GM12878 (cell line): ENCODE measurements around the gene DUSP12. TPM values are rescaled to one million over a fixed set of nuclear protein-coding genes. Genes with fewer than 3 reads are reported as not detected.

Experiments
- ATAC-seq: fragments of 200-7000 bp; cut with Tn5 transposase; 3 replicates; pipeline ENCODE4 v1.9.1; 2020; ENCODE audit warnings: mild to moderate bottlenecking, moderate library complexity
- BruUV-seq: library from RNA; stranded (reverse); fragments of 400-500 nt; replicated peaks from 2 replicates; lab custom pipeline; 2021; lab: Mats Ljungman, UMichigan
- CTCF ChIA-PET: fragments of 300-600 bp; sonication (Branson Sonifier 250); formaldehyde crosslinking; extraction: SDS; loops from one replicate; lab custom pipeline; 2021; ENCODE audit warnings: inconsistent platforms; lab: Yijun Ruan, JAX
- POLR2A ChIA-PET: fragments of 350-600 bp; formaldehyde crosslinking; extraction: SDS; loops from one replicate; lab custom pipeline; 2021; ENCODE audit warnings: inconsistent platforms; lab: Charles Lee
- RAD21 ChIA-PET: fragments of 300-600 bp; sonication (Branson Sonifier 250); formaldehyde crosslinking; loops from one replicate; lab custom pipeline; 2023; ENCODE audit warnings: antibody characterized with exemption; ENCODE audit not compliant: unreplicated experiment; lab: Charles Lee
- SMC1A ChIA-PET: fragments of 300-600 bp; sonication (Branson Sonifier 250); formaldehyde crosslinking; loops from one replicate; lab custom pipeline; 2023; ENCODE audit not compliant: unreplicated experiment, uncharacterized antibody; lab: Charles Lee
- DNase-seq: peaks from one replicate; pipeline ENCODE4 v3.0.0-alpha.2; 2011; ENCODE audit warnings: low read depth, low spot score
- FAIRE-seq: peaks from 3 replicates; lab custom pipeline; 2011; peaks lifted over from hg19 to GRCh38; lab: Jason Lieb, UNC
- H2AFZ ChIP-seq: 2 replicates; pipeline ENCODE4 v1.6.0; 2011; ENCODE audit warnings: low read depth, low read length, control low read depth; ENCODE audit not compliant: control insufficient read depth
- H3K27ac ChIP-seq: 2 replicates; pipeline ENCODE4 v1.5.1; 2011; ENCODE audit warnings: control low read depth; ENCODE audit not compliant: control insufficient read depth, insufficient read depth
- H3K27me3 ChIP-seq, 2 experiments: replicated peaks in 1 of 2; 2 replicates each; pipeline versions ENCODE4 v1.6.0 to v1.6.1; 2011; ENCODE audit warnings: low read length in 1 of 2; ENCODE audit not compliant: control insufficient read depth in 2 of 2, insufficient read depth in 2 of 2
- H3K36me3 ChIP-seq, 2 experiments: 2 replicates each; pipeline ENCODE4 v1.5.1; 2011; ENCODE audit warnings: low read length in 1 of 2; ENCODE audit not compliant: control insufficient read depth in 2 of 2, insufficient read depth in 2 of 2
- H3K4me1 ChIP-seq: 2 replicates; pipeline ENCODE4 v1.6.1; 2011; ENCODE audit warnings: mild to moderate bottlenecking, low read length, moderate library complexity, mixed read lengths; ENCODE audit not compliant: control insufficient read depth, insufficient read depth
- H3K4me2 ChIP-seq: 2 replicates; pipeline ENCODE4 v1.6.0; 2011; ENCODE audit warnings: control low read depth; ENCODE audit not compliant: control insufficient read depth, insufficient read depth
- H3K4me3 ChIP-seq: fragments of 200-600 bp; sonication (generic); 2 replicates; pipeline ENCODE4 v1.5.1; 2016
- H3K79me2 ChIP-seq: 2 replicates; pipeline ENCODE4 v1.6.0; 2011; ENCODE audit warnings: low read length; ENCODE audit not compliant: control insufficient read depth, insufficient read depth
- H3K9ac ChIP-seq: 2 replicates; pipeline ENCODE4 v1.8.0; 2011; ENCODE audit warnings: low read length, control low read depth, mixed read lengths; ENCODE audit not compliant: control insufficient read depth, insufficient read depth
- H3K9me3 ChIP-seq: replicated peaks from 3 replicates; pipeline ENCODE4 v1.5.1; 2011; ENCODE audit warnings: mild to moderate bottlenecking, low read length; ENCODE audit not compliant: control insufficient read depth, insufficient read depth
- H4K20me1 ChIP-seq: 2 replicates; pipeline ENCODE4 v1.6.0; 2011; ENCODE audit not compliant: control insufficient read depth, insufficient read depth
- ATF3 ChIP-seq: IDR thresholded peaks from 2 replicates; pipeline ENCODE4 v1.6.1; 2011; ENCODE audit warnings: low read depth, mild to moderate bottlenecking, low read length, moderate library complexity, borderline replicate concordance; ENCODE audit errors: extremely low read depth
- CBFB ChIP-seq: IDR thresholded peaks from 2 replicates; pipeline ENCODE4 v1.6.1; 2016; ENCODE audit warnings: antibody characterized with exemption, low read depth
- CEBPZ ChIP-seq: fragments of 150-350 bp; IDR thresholded peaks from 2 replicates; pipeline ENCODE4 v1.6.1; 2016; ENCODE audit warnings: low read depth, low read length
- E4F1 ChIP-seq: fragments of 450-650 bp; IDR thresholded peaks from 2 replicates; pipeline ENCODE4 v1.6.1; 2018; ENCODE audit warnings: borderline replicate concordance, mild to moderate bottlenecking; ENCODE audit not compliant: partially characterized antibody
- EP300 ChIP-seq, 2 experiments: fragments of 150-350 bp in 1 of 2; IDR thresholded peaks; 2 replicates each; pipeline ENCODE4 v1.6.1; 2011 to 2012; ENCODE audit warnings: low read depth in 2 of 2, low read length in 2 of 2, borderline replicate concordance in 1 of 2, improper control_type of control experiment in 1 of 2, inconsistent platforms in 1 of 2; ENCODE audit not compliant: control insufficient read depth in 1 of 2
- EZH2 ChIP-seq: IDR thresholded peaks from 2 replicates; pipeline ENCODE4 v1.6.1; 2012; ENCODE audit warnings: low read depth, mild to moderate bottlenecking, control low read depth, inconsistent platforms, low read length, borderline replicate concordance; ENCODE audit not compliant: control insufficient read depth
- GABPA ChIP-seq: IDR thresholded peaks from 2 replicates; pipeline ENCODE4 v1.6.1; 2014; ENCODE audit warnings: antibody characterized with exemption, low read depth, mild to moderate bottlenecking, inconsistent platforms
- IKZF2 ChIP-seq, 2 experiments: fragments of 450-650 bp; IDR thresholded peaks; 2 replicates each; pipeline ENCODE4 v1.6.1; 2017; ENCODE audit warnings: mild to moderate bottlenecking in 2 of 2, moderate library complexity in 2 of 2
- MXI1 ChIP-seq: fragments of 150-350 bp; IDR thresholded peaks from 2 replicates; pipeline ENCODE4 v1.6.1; 2011; ENCODE audit warnings: low read depth, mild to moderate bottlenecking, inconsistent platforms, low read length, improper control_type of control experiment
- NR2C2 ChIP-seq: IDR thresholded peaks from 2 replicates; pipeline ENCODE4 v1.6.1; 2011; ENCODE audit warnings: borderline replicate concordance, low read depth; ENCODE audit not compliant: control insufficient read depth, insufficient read length
- PKNOX1 ChIP-seq: fragments of 450-650 bp; IDR thresholded peaks from 2 replicates; pipeline ENCODE4 v1.6.1; 2016; ENCODE audit warnings: mild to moderate bottlenecking
- POLR2AphosphoS5 ChIP-seq: IDR thresholded peaks from 2 replicates; pipeline ENCODE4 v1.6.1; 2011; ENCODE audit warnings: mild to moderate bottlenecking, low read length, inconsistent platforms
- SPI1 ChIP-seq: IDR thresholded peaks from 2 replicates; pipeline ENCODE4 v1.6.1; 2011; ENCODE audit warnings: low read depth, mild to moderate bottlenecking, low read length, moderate library complexity, borderline replicate concordance; ENCODE audit not compliant: insufficient read depth
- WGBS: methylation state at CpG from one replicate; pipeline ENCODE4 v1.1.6; 2016; ENCODE audit warnings: low lambda C conversion rate; ENCODE audit not compliant: insufficient replicate concordance, insufficient coverage; ENCODE audit errors: missing lambda C conversion rate; 5-methylcytosine and 5-hydroxymethylcytosine counted together
- in situ Hi-C: fragments of 300-500 bp; cut with MboI; formaldehyde crosslinking; loops from 9 replicates; pipeline ENCODE4 v1.14.3; 2018; ENCODE audit warnings: mixed read lengths
- intact Hi-C: fragments of 100-400 bp; cut with micrococcal nuclease; formaldehyde crosslinking; loops from one replicate; pipeline ENCODE4 v1.14.2; 2022; ENCODE audit not compliant: unreplicated experiment
- polyA plus RNA-seq, 11 experiments: library from polyadenylated mRNA; depleted of rRNA in 4 of 11; unstranded in 6 of 11; stranded (reverse) in 5 of 11; fragments of >200 nt; fragmentation: Nextera tagmentation in 4 of 11; fragmentation: Illumina TruSeq in 1 of 11; extraction: Ambion mirVana in 4 of 11; extraction: Trizol in 1 of 11; gene quantifications; 1 replicate in 1 of 11; 2 replicates in 10 of 11; pipeline versions ENCODE4 v1.2.1 to v1.2.3, GENCODE V29; 2011 to 2016; ENCODE audit warnings: inconsistent platforms in 2 of 11, missing spikeins in 2 of 11, low read depth in 1 of 11
- total RNA-seq, 4 experiments: library from RNA; depleted of rRNA in 3 of 4; stranded (reverse); fragments of >200 nt in 3 of 4; fragmentation: Illumina TruSeq in 1 of 4; extraction: Trizol in 1 of 4; gene quantifications; 2 replicates each; pipeline versions ENCODE4 v1.2.1 to v1.2.3, GENCODE V29; 2013 to 2021

DUSP12 gene
- total and polyA plus RNA-seq, 10 of the 15 experiments (the other 5 are each of a cell fraction or from before 2014, with no cell fraction given) = 7.0 to 51.5 (median 35.4) TPM

GRCh38 chr1:161718559-161719324 is 30.8 kb upstream of the DUSP12 start:
- Histone ChIP-seq H3K4me3 (peak overlapping the region; percentile 41; the same call in 1 of the 2 replicates), H3K9me3 (no peaks in the 10 kb centered on the region), H4K20me1 (no peaks in the 10 kb centered on the region), H3K27ac (peak overlapping the region; percentile 77), H3K79me2 (no peaks in the 10 kb centered on the region), H3K9ac (no peak overlapping the region), H2AFZ (peak overlapping the region; percentile 68), H3K36me3 (no peaks in the 10 kb centered on the region), H3K27me3 (no peaks in the 10 kb centered on the region), H3K4me1 (peaks cover 45% of the 10 kb centered on the region), H3K4me2 (peak overlapping the region; percentile 72)
- in situ Hi-C loops = no loop called here
- RAD21 ChIA-PET = interaction anchor here (1.0 to 2.0 kb wide), 3 partner anchors 11 to 318 kb away, joined by 3 to 10 read pairs (median 3); partner anchors contain the start of gene FCRLA
- FAIRE-seq (peak; percentile 75), DNase-seq (no peak), ATAC-seq (peak; percentile 82)
- intact Hi-C loops = no loop called here
- POLR2A ChIA-PET = interaction anchor here (1.0 kb wide), 1 partner anchor 8 kb away, joined by 3 read pairs; no protein-coding TSS in a partner anchor
- SMC1A ChIA-PET = interaction anchor here (1.0 to 4.5 kb wide), 4 partner anchors 8 to 15 kb away, joined by 3 to 49 read pairs (median 4); partner anchors contain the start of gene FCRLA
- no TSS peak for BruUV-seq
- 0% methylated on average over 8 of the region's 8 CpGs for WGBS
- CTCF ChIA-PET = interaction anchor here (0.7 to 2.2 kb wide), 6 partner anchors 10 to 31 kb away, joined by 3 to 10 read pairs (median 4); partner anchors contain the start of genes DUSP12 and FCRLA
- peak; percentile 22; the same call in 1 of the 2 replicates for TF ChIP-seq MXI1
- no peak for TF ChIP-seq EZH2
- peak in 1 of 2 experiments; percentile 62; a peak in 1 of 4 replicates for TF ChIP-seq EP300 (IDR thresholded peaks at IDR 0.05; ENCODE audit: borderline replicate concordance in 1 of 2, control insufficient read depth in 1 of 2, low read depth in 2 of 2, low read length in 2 of 2)
- no peak for TF ChIP-seq ATF3
- TF ChIP-seq CBFB = peak; percentile 38; the same call in 1 of the 2 replicates
- peak; percentile 39 for TF ChIP-seq PKNOX1
- no peak for TF ChIP-seq CEBPZ
- no peak for TF ChIP-seq E4F1
- peak; percentile 99 for TF ChIP-seq SPI1
- TF ChIP-seq IKZF2 (IDR thresholded peaks at IDR 0.05) = peak; percentile 91 to 93
- TF ChIP-seq POLR2AphosphoS5 = no peak
- no peak for TF ChIP-seq NR2C2
- TF ChIP-seq GABPA = 0 out of 2 replicates have a peak, but pooled peaks have one; percentile 22
